WTC11 (cell line): ENCODE results near the gene PDE6D.

Experiments
- CTCF ChIP-seq: fragments of 200-600 bp; IDR thresholded peaks from 2 replicates; pipeline ENCODE4 v1.8.0; 2022; ENCODE audit warnings: antibody characterized with exemption
- JUN ChIP-seq: sonication (generic); formaldehyde crosslinking; IDR thresholded peaks from 2 replicates; pipeline ENCODE4 v1.8.0; 2023; ENCODE audit warnings: mild to moderate bottlenecking, missing genetic modification reagents

DNA sequence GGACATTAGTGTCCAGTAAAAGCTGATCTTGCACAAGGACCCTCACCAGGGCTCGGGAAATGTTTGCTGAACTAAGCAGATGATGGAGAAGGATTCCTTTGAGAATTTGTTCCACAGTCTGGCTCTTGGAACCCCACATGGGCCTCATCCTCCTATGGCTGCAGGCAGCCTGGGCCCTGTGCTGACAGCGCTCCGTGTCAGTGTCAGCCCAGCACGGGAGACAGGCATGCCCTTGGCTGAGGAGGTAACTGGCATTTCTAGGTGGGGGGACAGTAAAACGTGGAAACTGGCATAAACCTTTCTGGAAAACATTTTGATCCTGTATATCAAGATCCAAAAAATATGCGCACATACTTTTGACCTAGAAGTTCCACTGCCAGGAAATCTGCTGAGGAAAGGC lies 62.3 kb downstream of the PDE6D start:
- TF ChIP-seq CTCF (no peak), JUN (CRISPR knock-in tag) (no peak)
